Ascending aorta (tissue), 2 donors: Measurements from ENCODE around the gene CD44. TPM values are rescaled to one million over a fixed set of nuclear protein-coding genes. Genes with fewer than 3 reads are reported as not detected.

Experiments
- DNase-seq, 2 donors: peaks; one replicate each; pipeline ENCODE4 v3.0.0-alpha.2; 2019; ENCODE audit warnings: low spot score in 2 of 2
- H3K27ac ChIP-seq, 2 donors: fragments of 200-600 bp; sonication (generic); one replicate each; pipeline ENCODE4 v1.5.1; 2016 to 2017; ENCODE audit warnings: mild to moderate bottlenecking in 1 of 2
- H3K27me3 ChIP-seq: fragments of 200-600 bp; sonication (generic); one replicate; pipeline ENCODE4 v1.5.1; 2017
- H3K36me3 ChIP-seq, 2 donors: fragments of 200-600 bp; sonication (generic); one replicate each; pipeline ENCODE4 v1.5.1; 2016
- H3K4me1 ChIP-seq, 2 donors: fragments of 200-600 bp; sonication (generic); one replicate each; pipeline ENCODE4 v1.5.1; 2016 to 2017; ENCODE audit warnings: mild to moderate bottlenecking in 1 of 2
- H3K4me3 ChIP-seq, 2 donors: fragments of 200-600 bp; sonication (generic); one replicate each; pipeline ENCODE4 v1.5.1; 2016 to 2017; ENCODE audit warnings: mild to moderate bottlenecking in 1 of 2
- H3K9me3 ChIP-seq, 2 donors: fragments of 200-600 bp; sonication (generic); one replicate each; pipeline ENCODE4 v1.5.1; 2016
- intact Hi-C: fragments of 100-400 bp; cut with DNase I; formaldehyde crosslinking; loops from one replicate; pipeline ENCODE4 v1.15.1; 2023
- total RNA-seq: library from RNA; depleted of rRNA; stranded (reverse); fragments of >200 nt; gene quantifications from one replicate; pipeline ENCODE4 v1.1.0, GENCODE V29; 2016
- TF ChIP-seq, protein P1 (sequence below), 3 experiments: fragments of 200-600 bp in 2 of 3; fragments of 450-650 bp in 1 of 3; sonication (generic) in 2 of 3; IDR thresholded peaks; one replicate each; pipeline ENCODE4 v1.5.1; 2016 to 2019; ENCODE audit warnings: antibody characterized with exemption in 3 of 3, mild to moderate bottlenecking in 1 of 3, moderate library complexity in 1 of 3

Gene CD44
- total RNA-seq, 1 donor from 2014 or later: 188 TPM

DNA sequence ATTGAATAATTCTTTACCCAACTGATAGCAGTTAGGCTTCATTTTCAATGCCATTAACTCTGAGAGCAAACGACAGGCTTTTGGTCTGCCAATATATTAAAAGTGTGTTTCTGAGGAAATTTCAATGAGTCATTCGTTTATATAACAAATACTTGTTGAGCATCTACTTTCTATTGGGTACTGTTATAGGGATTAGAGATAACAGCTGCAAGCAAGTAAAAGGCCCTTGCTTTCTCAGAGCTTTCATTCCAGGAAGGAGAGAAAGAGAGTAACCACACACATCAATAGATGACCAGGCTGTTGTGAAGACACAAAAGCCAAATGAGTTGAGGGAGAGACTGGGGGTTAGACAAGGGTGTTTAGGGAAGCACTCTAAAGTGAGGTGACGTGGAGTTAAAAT lies 35.7 kb downstream of the CD44 start:
- Histone ChIP-seq H3K4me3 (no peak overlapping the region), H3K9me3 (no peaks in the 10 kb centered on the region), H3K36me3 (peaks cover 20 to 29% of the 10 kb centered on the region in 2 donors), H3K4me1 (peaks cover 15 to 49% of the 10 kb centered on the region in 2 donors), H3K27me3 (no peaks in the 10 kb centered on the region), H3K27ac (peak overlapping the region; percentile 49 to 75)
- DNase-seq: no peak
- TF ChIP-seq, protein P1, sequence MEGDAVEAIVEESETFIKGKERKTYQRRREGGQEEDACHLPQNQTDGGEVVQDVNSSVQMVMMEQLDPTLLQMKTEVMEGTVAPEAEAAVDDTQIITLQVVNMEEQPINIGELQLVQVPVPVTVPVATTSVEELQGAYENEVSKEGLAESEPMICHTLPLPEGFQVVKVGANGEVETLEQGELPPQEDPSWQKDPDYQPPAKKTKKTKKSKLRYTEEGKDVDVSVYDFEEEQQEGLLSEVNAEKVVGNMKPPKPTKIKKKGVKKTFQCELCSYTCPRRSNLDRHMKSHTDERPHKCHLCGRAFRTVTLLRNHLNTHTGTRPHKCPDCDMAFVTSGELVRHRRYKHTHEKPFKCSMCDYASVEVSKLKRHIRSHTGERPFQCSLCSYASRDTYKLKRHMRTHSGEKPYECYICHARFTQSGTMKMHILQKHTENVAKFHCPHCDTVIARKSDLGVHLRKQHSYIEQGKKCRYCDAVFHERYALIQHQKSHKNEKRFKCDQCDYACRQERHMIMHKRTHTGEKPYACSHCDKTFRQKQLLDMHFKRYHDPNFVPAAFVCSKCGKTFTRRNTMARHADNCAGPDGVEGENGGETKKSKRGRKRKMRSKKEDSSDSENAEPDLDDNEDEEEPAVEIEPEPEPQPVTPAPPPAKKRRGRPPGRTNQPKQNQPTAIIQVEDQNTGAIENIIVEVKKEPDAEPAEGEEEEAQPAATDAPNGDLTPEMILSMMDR (IDR thresholded peaks at IDR 0.05): no peak
- intact Hi-C loops: loop anchor here (5.0 kb wide), 1 partner anchor 38 kb away; no protein-coding TSS in a partner anchor

DNA sequence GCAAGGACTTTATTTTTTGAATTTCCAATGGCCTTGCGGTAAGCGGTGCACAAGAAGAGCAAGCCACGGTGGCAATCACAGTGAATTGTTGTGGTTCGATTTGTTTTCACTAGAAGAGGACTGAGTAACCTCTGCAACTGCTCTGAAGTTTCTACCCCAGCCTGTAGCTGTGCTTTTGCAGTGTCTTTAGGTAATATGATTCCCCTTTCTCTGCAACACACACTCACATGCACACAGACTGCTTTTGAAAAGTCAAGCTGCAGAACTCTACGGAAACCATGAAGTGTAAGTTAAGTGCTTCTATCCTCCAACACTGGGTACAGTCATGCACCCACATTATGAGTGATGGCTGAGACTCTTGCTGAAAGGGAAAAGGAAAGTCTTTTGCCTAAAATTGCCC lies 38.4 kb downstream of the CD44 start:
- Histone ChIP-seq H3K36me3 (peaks cover 23 to 41% of the 10 kb centered on the region in 2 donors), H3K4me3 (no peak overlapping the region), H3K9me3 (no peaks in the 10 kb centered on the region), H3K27ac (no peak overlapping the region), H3K4me1 (peaks cover 10 to 54% of the 10 kb centered on the region in 2 donors), H3K27me3 (no peaks in the 10 kb centered on the region)
- intact Hi-C loops: no loop called here
- TF ChIP-seq, protein P1 (IDR thresholded peaks at IDR 0.05): no peak
- no peak for DNase-seq

DNA sequence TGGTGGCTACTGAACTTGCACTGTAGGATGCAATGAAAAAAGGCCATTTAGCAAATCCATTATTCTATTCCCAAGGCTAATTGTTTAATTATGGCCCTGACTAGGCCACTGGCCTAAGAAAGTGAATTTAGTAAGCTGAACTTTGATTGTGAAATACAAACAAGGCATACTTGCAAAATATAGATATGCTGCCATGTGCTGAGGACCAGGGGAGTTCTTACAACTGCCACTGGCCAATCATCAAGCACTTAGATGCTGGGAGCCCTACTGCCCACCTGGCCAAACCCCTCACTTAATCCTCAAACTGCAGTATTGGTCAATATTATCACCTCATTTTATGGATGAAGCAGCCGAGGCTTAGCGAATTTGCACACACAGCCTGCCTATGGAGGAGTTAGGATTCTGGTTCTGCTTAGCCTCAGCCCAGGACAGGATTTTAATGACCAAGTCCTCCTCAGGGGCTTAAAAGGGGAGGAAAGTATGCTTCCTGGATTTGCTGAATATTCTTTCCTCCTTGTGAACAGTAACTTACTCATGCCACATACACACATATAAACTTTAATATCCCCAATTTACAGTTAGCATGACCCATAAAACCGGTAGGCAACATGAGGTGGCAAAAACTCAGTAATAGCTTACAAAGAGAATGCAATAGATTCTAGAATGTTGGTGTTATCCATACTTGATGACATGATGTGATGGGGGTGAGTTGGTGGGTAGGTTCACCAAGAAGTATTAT lies 39.3 kb downstream of the CD44 start:
- intact Hi-C loops: loop anchor here (2.0 kb wide), 1 partner anchor 35 kb away; no protein-coding TSS in a partner anchor
- no peak overlapping the region for H3K27ac ChIP-seq
- H3K4me3 ChIP-seq: no peak overlapping the region
- no peaks in the 10 kb centered on the region for H3K27me3 ChIP-seq
- TF ChIP-seq, protein P1 (IDR thresholded peaks at IDR 0.05): no peak
- H3K4me1 ChIP-seq: peaks cover 10 to 49% of the 10 kb centered on the region in 2 donors
- DNase-seq: no peak
- H3K9me3 ChIP-seq: no peaks in the 10 kb centered on the region
- H3K36me3 ChIP-seq: peaks cover 29 to 48% of the 10 kb centered on the region in 2 donors

DNA sequence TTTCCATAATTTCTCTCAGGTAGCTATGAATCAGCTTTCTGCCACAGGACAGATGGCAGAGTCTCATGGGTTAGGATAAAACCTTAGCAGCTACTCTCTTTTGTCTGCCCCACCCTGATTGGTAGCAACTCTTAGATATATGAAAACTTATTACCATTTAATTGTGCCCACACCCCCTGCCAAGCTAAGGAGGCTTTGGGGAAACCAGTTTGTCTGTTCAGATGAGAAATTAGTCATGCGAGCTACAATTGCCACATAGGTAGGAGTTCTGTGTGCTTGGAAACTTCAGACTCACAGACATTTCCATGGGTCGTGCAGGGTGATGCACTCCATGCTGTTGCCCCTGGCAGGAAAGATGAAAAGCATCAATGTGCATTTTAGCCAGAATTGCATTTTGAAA lies 39.9 kb downstream of the CD44 start:
- Histone ChIP-seq H3K4me3 (no peak overlapping the region), H3K4me1 (peaks cover 6 to 43% of the 10 kb centered on the region in 2 donors), H3K27me3 (no peaks in the 10 kb centered on the region), H3K27ac (no peak overlapping the region), H3K36me3 (peaks cover 29 to 48% of the 10 kb centered on the region in 2 donors), H3K9me3 (no peaks in the 10 kb centered on the region)
- no peak for DNase-seq
- TF ChIP-seq, protein P1 (IDR thresholded peaks at IDR 0.05): no peak
- intact Hi-C loops: loop anchor here (2.0 kb wide), 1 partner anchor 36 kb away; no protein-coding TSS in a partner anchor

DNA sequence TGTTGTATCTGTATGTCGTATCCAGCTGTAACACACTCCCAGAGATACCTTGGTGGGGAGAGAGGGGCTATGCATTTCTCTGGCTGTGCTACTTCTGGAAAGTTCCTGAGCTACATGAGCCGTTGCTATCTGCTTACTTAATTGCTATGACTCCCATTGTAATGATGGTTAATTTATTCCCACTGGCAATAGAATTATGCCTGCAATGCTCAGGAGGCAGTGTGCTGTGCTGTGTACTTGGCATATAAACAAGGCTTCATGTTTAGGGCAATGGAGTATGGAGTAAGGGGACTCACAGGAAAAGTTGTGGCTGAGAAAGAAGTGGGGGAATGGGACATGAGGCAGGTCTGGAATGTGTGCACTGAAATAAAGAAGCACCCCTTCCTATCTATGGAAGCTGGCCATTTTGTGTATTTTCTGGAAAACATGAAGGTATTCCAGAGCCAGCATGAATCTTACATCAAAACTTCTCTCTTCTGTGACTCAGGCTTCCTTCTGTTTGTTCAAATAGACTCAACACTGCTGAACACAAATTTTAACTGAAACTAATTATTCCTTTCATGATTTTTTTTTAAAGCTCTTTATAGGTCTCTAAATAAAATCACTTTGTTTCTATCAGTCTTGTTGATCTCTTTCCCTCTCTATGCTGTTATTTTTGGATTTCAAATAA lies 40.6 kb downstream of the CD44 start:
- intact Hi-C loops: loop anchor here (2.0 to 5.0 kb wide), 2 partner anchors 37 to 262 kb away; partner anchors contain the start of genes APIP and PDHX
- peaks cover 29 to 48% of the 10 kb centered on the region in 2 donors for H3K36me3 ChIP-seq
- H3K4me3 ChIP-seq: no peak overlapping the region
- peaks cover 0 to 36% of the 10 kb centered on the region in 2 donors for H3K4me1 ChIP-seq
- DNase-seq: no peak
- TF ChIP-seq, protein P1 (IDR thresholded peaks at IDR 0.05): no peak
- H3K27ac ChIP-seq: peak overlapping the region; percentile 27 to 62
- no peaks in the 10 kb centered on the region for H3K9me3 ChIP-seq
- H3K27me3 ChIP-seq: no peaks in the 10 kb centered on the region
